ENCODE measurements around the gene LAYN.

- TF ChIP-seq POLR2A (IDR thresholded peaks at IDR 0.05; ENCODE audit: low read depth, low read length) (no peak), POLR2AphosphoS5 (IDR thresholded peaks at IDR 0.05; ENCODE audit: low read depth, low read length) (no peak), TAF1 (IDR thresholded peaks at IDR 0.05; ENCODE audit: borderline replicate concordance, low read depth, low read length) (no peak)
These were observed 16.5 kb upstream of the LAYN start for GRCh38 chr11:111524056-111524455.
